Activated CD4-positive, alpha-beta T cell treated with anti-CD3 and anti-CD28 coated beads, Interleukin-2, amount 50 U/mL, for 1 hour (primary cell): Measurements from ENCODE around the gene ZFP36.
A peak's percentile ranks its signal among the peaks of the same experiment; 100 is the strongest.

Source experiments
- DNase-seq: peaks from one replicate; pipeline ENCODE4 v3.0.0-alpha.2; 2020

Gene ZFP36

DNA sequence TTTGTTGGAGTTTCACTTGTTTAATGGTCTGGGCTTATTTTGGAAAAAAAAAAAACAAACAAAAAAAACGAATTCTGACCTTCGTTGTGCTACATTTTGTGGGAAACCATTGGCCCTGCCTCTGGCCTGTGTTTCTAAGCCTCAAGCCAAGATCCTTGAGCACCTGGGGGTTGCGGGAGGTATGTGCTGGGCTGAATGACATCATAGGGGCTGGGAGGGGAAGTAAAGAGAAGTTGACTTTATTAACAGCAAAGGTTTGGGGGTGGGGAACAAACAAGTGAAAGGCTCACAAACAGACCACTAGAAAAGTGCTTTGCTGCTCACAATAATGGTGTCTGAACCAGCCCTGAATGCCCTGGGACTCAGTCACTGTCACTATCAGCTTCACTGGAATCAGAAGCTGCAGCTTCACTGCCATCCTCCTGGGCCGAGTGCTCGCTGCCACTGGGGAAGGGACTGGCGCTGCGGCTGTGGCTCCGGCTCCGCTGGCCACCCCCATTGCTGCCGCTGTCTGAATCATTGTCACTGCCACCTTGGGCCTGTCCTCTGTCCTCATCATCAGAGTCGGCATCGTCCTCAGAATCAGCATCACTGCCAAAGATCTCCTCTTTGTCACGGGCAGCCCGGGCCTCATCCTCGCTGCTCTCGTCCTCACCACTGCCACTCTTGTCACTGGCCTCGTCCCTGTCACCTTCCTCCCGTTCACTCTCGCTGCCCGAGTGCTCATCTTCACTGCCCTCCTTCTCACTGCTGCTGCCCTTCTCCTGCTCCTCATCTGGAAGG, 20.8 kb upstream of the ZFP36 start:
- no peak for DNase-seq

DNA sequence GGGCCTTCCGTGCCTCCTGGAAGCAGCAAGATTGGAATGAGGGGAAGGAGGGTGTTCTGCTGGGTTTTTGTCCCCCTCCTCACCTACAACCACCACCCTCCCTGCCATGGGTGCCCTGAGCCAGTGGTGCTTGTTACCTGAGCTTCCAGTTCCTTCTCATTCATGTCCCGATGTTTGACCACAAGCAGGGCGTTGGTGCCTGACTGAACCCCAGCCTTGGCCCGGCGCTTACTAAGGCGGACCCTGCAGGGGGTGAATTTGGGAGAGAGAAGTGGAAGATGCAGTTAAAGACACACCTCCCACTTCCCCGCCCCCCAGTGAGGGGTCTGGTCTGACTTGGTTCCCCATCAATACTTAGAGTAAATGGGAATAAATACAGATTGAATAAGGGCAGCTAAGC, 20.1 kb upstream of the ZFP36 start:
- no peak for DNase-seq

DNA sequence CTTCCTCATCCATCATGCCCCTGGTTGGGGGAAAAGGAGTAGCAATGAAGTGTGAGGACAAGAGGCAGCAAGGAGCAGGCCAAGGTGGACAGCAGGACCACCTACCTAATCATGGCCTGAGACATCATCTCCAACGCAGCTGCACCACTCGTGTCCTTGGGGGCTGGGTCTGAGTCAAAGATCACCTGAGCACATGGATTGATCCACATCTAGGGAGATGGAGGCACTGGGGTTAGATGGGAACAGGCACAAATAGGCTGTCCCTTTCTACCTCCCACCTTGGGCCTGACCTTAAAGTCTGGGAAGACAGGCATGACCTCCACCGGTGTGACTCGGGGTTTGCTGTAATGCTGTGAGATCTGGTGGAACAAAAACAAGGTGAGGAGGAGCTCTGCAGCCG, 18.0 kb upstream of the ZFP36 start:
- no peak for DNase-seq

GRCh38 chr19:39389631-39390414, 16.8 kb upstream of the ZFP36 start:
- DNase-seq = no peak

DNA sequence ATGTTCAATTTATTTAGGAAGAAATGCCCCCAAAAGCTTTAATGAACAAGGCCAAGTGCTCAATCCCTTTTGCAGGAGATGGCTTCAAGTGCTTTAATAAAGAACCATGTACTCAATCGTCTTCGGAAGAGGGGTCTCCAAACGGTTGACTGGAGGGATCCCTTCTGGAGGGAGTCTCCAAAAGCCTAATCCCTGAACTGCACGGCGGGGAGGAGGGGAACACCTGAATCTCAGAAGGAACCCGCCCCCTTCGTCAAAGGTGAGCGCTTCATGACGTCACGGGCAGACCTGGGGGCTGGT, 16.2 kb upstream of the ZFP36 start:
- peak; percentile 82 for DNase-seq

DNA sequence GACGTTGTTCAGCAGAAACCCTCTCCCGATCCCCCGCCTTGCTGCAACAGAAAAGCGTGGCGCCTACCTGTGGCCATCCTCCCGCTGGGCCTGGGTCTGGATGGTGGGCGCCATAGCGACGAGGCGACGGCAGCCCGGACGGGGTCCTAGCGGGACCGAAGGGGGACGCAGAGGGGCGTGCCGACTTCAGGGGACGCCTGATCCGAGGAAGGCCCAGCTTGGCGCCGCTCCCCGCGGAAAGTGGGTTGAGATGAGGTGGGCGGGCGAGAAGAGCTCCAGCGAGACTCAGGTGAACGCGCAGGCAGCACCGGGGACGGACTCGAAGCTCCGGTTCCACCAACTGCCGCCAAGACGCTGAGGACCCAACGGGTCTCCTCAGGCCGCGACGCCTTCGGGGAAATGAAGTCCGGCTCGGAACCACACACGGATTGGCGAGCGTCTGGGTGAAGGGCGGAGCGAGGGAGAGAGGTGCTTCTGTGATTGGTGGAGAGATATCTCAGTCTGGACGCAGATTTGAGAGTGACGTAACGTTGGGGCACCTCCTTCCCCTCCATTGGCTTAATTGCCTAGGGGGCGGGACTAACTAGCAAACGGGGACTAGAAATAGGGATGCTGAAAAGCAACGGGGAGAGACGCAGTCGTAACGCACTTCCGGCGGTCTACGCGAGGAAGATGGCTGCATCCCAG, 15.8 kb upstream of the ZFP36 start, which contains the start of the genes MED29 and PAF1:
MED29 (plus strand) TSS at position 628 of the 687 bp plus-strand sequence; CDS start at position 673, 45 bp downstream.
PAF1 (minus strand) TSS at position 356 of the 687 bp plus-strand sequence; CDS start at position 114, 242 bp downstream.
- DNase-seq = peak; percentile 94

GRCh38 chr19:39397360-39398296, 9.0 kb upstream of the ZFP36 start:
- DNase-seq = peak; percentile 97

- peak; percentile 51 for DNase-seq
Measured at GRCh38 chr19:39398297-39398864, 8.3 kb upstream of the ZFP36 start.

- DNase-seq = no peak
Measured at GRCh38 chr19:39399668-39400050, 7.0 kb upstream of the ZFP36 start.

DNA sequence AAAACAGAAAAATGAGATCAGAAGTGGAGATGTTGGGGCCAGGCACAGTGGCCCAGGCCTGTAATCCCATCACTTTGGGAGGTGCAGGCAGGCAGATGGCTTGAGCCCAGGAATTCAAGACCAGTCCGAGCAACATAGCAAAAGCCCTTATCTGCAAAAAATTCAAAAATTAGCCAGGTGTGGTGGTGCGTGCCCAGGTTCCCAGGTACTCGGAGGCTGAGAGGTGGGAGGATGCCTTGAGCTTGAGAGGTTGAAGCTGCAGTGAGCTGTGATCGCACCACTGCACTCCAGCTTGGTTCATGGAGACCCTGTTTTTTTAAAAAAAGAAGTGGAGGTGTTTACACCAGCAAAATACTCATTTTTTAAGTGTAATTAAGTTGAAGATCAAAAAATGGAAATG, 6.6 kb upstream of the ZFP36 start:
- no peak for DNase-seq

DNA sequence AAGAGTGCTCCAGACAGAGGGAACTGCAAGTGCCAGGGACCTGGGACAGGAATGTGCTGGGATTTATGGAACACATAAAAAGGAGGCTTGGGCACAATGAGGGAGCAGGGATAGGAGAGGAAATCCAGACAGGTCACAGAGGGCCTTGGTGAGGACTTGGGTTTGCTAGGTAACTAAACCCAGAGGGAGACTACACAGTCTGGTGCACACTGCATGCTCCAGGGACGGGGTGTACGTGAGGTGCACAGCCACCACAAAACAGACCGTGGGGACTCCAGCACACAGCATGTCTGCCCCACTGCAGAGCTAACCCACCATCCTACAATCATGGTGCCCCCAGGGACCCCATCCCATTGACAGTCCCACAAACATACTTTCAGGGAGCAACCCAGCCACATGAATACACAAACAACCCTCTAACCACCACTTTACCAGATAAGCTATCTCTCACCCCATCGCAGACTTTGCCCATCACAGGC, 5.5 kb upstream of the ZFP36 start:
- no peak for DNase-seq

- DNase-seq = peak; percentile 86
Measured at GRCh38 chr19:39401549-39402345, 4.9 kb upstream of the ZFP36 start.

- DNase-seq = peak; percentile 84
Measured at GRCh38 chr19:39402346-39403300, 4.0 kb upstream of the ZFP36 start.

DNA sequence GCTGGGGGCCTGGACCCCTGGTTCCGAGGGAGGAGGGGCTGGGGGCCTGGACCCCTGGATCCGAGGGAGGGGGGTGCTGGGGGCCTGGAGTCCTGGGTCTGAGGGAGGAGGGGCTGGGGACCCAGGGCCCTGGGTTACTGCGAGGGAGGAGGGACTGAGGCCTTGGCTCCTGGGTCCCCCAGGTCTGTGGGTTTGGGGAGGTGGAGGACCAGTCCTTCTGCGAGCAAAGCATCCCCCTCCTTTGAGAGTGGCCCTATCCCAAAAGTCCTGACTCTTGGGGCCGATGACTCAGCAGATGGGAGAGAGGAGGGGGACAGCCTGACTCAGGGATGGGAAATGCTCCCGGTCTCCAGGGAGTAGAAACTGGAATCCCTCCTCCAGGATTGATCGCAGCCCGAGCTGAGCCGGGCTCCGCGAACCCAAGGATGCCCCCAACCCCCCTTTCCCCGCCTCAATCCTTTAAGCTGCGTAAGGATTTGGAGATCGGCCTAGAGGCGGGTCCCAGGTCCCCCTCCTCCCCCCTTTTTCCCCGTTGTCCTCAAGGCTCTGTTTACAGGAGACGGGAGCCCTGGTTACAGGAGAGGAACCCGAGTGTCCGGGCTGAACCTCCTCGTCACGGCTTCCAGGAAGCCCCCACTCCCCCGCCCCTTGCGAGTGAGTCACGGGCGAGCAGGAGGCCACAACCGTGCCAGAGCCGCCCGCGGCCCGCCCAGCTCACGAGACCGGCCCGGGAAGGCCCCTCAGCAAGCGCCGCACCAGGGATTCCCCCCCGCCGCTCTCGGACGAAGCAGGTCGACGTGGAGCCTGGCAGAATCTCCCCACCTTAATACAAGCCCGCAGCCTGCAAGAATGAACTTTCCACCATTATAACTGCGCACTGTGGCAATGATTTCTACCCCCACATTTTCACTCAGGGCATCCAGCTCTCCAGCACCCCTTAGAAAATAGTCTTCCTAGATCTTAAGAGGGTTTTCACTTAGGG, 3.0 kb upstream of the ZFP36 start:
- peak; percentile 98 for DNase-seq

- DNase-seq = no peak
Measured at GRCh38 chr19:39405261-39405957, 1.2 kb upstream of the ZFP36 start.

DNA sequence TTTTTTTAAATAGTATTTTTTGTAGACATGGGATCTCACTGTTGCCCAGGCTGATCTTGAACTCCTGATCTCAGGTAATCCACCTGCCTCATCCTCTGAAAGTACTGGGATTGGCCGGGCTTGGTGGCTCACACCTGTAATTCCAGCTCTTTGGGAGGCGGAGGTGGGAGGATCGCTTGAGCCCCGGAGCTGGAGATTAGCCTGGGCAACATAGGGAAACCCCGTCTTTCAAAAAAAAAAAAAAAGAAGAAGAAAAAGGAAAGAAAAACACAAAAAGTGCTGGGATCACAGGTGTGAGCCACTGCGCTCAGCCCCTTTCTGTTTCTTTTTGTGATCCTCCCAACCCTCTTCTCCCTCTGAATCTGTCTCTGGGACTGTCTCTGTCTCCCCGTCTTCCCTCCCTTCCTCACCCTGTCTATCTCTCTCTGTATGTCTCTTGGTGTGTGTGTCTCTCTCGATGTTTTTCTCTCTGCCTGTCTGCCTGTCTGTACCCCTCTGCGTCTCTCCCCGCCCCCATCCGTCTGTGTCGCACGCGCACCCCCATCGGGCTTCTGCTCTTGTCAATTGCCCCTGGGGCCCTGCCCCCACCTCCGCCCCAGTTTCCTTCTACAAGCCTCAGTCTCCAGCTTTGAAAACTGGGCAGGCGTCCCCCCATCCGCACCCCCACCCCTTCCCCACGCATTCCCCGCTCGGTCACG, 540 bp upstream of the ZFP36 start:
- peak; percentile 93 for DNase-seq

GRCh38 chr19:39407410-39407659, 688 bp downstream of the ZFP36 start:
- no peak for DNase-seq
